NCI-H345 treated with DMSO at 0.1 percent for 48 hours (cell line): Measurements from ENCODE around the gene RPS27L.

Experiments used
- DNase-seq: peaks from one replicate; lab custom pipeline; 2025; ENCODE audit not compliant: unreplicated experiment; lab: John Stamatoyannopoulos, UW

The RPS27L gene

DNA sequence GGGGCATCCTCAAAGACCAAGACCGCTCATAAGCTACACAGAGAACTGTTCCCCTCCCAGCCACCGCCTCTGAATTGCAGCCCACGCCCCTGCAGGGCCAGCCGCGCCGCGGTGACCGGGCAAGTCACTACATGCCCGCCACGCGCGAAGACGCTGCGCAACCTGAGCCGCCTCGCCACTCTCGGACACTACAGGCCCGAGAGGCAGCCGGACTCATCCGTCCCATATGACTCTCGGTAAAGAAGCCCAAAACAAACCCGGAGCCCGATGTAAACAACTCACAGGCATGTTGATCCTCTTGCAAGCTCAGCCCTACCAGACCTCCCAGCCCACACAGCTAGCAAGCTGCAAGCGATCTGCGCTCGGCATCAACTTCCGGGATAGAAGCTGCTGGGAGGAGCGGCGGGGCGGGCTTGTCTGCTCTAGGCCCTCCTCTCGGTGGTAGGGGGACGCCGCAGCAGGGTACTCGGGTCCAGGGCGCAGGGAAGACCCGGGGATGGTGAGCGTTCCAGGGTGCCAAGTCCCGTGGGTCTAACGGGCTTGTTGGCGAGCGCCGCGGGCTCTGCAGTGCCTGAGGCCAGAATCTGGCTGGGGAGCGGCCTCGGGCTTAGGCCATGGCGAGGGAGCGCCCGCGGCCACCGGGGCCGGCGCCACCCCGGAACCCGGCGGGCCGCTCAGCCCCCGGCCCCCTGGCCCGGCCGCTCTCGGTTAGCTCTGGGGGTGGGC is at the start of gene RPS27L:
Gene RPS27L (minus strand): TSS at position 360 of the 726 bp plus-strand sequence. CDS start 72 bp downstream, at position 288.
- DNase-seq: peak; percentile 58

DNA sequence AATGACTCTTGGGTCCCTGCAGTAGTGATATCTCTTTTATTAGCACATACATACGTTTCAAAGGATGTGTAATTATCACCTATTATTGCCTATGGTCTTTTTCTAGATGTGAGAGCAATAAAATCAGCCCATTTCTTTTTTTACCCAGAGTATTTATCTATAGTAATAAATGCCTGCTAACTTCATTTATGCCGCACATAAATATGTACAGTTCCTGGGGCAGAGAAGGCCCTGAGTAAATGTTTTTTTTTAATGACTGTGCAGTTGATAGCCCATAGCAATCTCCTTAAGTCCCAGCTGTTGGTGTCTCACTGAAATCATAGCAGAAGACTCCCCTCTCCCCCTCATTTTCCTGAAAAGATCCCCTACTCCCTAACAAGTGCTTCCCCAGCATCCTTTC is 48.8 kb upstream of the RPS27L start:
- DNase-seq: no peak

DNA sequence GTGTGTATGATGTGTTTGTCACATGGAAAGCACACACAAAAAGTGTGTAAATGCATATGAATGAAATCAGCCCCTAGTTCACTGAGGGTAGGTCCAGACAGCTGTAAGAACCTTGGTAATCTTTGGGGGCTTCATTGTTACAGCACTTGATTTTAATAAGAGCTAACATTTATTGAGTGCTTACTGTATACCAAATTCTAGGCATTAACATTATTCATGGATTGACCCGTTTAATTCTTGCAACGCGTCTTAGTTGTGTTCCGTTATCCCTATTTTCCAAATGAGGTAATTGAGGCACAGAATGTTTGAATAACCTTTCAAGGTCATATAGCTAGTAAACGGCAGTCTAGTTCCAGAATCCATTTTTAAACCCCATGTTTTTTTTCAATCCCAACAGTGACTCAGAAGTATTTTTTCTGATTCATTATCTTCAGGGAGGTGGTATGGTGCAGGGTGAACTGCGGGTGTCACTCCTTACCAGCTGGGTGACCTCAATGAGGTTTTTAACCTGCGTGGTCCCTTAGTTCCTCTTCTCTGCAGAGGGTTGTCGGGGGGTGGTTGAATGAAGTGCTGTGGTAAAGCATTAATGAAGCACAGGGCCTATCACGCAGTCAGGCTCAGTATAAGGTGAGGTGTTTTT is 46.3 kb upstream of the RPS27L start:
- no peak for DNase-seq

DNA sequence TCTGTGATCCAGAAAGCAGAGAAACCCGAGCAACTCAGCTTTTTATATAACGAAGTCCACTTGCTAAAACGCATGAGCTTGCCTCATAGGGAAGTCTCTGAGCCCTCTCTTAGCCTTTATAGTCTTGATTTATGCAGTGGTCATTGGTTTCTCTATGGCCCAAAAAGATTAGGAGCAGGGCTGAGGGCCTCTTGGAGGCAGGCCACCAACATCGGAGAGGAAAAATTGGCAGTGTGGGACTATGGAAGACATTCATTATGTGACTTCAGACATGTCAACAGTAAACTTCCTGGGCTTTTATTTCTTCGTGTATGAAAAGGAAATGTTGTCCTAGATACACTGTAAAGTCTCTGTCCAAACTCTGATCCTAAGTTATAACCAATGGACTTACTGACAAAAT is 45.6 kb upstream of the RPS27L start:
- no peak for DNase-seq

DNA sequence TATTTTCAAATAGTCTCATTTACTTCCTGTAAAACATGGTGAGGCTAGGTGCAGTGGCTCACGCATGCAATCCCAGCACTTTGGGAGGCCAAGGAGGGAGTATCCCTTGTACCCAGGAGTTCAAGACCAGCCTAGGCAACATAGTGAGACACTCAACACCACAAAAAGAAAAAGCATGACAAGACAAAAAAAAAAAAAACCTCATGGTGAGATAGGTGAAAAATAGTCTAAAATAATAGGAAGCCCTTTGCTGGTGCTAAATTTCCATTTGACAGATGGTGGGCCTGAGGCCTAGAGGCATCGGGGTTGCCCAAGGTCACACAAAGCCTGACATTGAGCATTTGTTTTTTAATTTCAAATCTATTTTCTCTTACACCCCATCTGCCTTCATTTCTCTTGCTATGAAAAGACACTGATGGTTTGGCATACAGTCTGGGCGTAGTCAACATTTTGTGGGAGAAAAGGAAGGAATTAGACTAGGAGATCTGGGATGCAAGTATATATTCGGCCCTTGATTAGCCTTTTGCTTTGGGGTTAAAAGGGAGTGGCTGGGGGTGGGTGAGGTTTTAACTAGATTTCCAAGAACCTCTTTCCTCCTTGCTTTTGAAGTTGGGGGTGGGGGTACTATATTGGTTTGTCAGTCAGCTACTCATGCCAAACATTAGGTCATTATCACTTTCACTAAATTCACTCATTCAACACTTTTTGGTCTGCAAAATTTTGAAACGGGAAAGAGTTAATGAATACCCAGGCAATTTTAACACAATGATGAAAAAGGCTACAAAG is 43.4 kb upstream of the RPS27L start:
- DNase-seq: no peak

DNA sequence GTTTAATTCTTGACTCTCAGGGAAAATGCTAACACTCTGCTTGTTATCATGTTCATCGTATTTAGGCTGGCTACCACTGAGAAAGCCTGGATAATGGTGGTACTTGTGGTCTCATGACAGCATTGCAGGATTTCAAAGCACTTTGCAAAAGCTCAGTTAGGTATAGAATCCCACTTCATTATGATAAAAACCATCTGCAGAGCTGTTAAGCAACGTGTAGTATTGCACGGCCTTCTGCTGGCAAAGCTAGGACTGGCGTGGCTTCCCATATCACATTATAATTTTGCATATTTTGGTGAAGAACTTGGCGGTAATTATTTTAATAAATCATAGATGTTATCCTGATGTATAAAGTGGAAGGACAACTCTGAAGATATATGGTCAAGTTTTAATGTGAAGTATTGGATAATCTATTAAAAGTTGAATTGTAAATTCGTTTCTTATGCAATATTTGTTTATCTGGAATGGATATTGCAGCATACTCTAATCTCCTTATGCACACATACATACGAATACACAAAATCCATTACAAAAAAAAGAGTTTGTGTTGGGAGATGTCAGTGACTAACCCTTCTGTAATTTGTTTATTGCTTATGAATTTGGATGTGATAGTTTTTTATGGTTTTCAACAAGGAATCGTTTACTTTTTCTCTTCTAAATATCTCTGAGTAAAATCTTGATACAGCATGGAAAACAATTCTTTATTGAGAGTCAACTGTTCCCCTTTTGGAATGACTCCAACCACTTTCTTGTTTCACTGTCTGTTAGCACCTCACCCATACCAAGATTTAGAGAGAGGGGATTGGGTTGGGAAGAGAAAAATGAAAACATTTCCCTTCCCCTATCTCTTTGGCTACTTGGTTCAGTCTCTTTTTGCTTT is 41.3 kb upstream of the RPS27L start:
- DNase-seq: no peak

DNA sequence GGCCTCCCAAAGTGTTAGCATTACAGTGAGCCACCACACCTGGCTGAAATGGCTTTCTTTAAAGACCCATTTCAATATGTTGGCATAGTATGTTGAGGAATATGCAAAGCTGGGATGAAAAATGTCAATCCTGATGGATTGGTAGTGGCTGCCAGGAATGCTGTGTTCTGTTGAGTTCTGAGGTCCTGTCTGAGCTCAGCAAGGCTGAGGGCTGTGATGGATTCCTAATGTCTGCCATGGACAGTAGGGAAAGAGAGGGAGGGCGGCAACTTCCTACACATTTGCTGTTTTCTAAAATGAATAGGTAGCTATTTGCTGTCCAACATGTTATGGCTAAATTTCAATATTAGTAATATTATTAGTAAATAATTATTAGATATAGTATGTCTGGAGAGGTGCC is 40.3 kb upstream of the RPS27L start:
- DNase-seq: no peak

DNA sequence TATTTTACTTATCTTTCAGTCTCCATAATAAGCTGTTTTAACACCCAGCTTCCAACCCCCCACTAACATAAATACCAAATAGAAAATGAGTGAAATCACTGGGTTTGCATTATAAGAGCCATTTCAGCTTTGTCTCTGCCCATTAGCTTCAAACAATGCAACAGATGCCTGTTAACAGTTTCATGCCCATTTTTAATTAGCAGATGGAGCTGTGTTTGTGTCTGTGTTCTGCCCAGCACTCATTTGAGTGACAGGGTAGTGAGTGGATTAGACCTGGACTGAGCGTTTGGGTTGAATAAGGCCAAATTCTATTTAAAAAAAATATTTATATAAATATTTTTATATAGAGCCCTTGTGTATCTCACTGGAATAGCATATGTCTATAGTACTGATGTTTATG is 39.6 kb upstream of the RPS27L start:
- no peak for DNase-seq

DNA sequence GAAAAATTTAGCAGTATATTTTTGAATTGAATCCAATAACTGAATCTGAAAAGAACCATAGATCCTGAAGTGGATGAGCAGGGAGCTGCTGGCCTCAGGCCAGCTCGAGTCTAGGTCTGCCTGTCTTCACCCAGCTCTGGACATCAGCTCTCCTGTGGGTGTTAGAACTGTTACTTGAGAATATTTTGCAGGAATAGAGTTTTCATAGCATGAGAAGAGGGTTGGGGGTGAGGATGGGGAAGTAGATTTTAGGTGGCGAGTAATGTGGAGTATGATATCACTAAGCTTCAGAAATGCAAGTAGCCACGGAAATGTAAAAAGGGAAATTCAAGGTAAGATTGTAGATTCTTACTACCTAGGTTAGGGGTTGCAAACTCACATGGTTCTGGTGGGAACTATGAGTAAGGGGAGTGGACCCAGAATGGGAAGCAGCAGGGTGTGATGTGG is 38.3 kb upstream of the RPS27L start:
- no peak for DNase-seq

DNA sequence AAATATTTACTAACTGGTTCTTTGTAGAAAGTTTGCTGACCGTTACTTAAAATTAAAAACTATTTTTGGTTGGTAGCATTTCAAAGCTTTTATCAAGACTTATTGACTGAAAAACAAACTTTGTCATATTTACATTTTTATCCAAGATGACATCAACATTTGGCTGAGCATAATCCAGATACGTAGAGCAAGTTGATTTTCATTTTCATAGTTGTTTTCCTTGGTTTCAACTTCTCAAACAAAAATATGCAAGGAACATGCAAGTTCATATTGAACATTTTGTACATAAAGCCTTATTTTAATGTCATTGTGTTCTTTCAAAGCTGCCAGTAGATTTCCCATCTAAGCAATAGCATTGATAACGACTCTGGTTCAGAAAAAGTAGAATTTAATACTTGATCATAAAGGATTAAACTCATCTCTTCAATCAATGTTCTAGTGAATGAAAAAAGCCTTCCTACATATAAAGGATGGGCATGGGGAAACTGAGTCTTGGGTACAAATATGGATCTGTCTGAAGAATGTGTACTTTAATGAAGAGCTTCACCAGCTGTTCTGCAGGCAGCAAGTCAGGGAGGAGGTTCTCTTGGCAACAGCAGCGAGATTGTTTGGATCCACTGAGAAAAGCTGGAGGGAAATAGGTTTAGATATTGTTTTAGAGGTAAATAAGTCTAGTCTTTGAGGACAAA is 37.7 kb upstream of the RPS27L start:
- no peak for DNase-seq

DNA sequence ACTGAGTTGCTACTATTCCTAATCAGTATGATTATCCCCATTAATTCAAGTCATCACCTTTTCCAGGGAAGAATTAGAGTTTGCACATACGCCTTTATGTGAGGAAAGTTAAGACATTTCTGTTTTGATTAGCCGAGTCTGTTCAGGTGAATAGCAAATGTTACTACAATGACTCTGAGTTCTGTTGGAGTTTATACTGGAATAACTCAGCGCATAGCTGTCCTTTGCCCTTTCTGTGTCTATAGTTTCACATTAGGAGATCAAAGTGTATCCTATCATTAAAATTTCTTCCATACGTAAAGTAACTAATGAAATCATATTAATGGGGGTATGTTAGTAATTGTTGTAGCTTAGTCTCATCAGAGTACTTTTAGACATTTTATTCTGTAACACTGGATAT is 37.0 kb upstream of the RPS27L start:
- no peak for DNase-seq

DNA sequence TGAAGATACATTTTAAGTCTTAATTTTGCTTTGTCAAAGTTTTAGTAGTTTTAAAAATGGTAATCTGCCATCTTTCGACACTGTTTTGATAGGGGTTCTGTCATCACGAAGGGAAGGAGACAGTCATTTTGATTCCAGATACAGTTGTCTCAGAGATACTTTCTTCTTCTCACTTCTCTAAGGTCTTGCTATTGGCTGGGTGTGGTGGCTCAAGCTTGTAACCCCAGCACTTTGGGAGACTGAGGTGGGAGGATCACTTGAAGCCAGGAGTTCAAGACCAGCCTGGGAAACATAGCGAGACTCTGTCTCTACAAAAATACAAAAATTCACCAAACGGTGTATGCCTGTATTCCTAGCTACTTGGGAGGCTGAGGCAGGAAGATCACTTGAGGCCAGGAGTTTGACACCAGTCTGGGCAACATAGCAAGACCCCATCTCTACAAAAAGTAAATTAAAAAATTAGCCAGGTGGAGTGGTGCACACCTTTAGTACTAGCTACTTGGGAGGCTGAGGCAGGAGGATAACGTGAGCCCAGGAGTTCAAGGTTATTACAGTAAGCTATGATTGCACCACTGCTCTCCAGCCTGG is 35.4 kb upstream of the RPS27L start:
- no peak for DNase-seq

DNA sequence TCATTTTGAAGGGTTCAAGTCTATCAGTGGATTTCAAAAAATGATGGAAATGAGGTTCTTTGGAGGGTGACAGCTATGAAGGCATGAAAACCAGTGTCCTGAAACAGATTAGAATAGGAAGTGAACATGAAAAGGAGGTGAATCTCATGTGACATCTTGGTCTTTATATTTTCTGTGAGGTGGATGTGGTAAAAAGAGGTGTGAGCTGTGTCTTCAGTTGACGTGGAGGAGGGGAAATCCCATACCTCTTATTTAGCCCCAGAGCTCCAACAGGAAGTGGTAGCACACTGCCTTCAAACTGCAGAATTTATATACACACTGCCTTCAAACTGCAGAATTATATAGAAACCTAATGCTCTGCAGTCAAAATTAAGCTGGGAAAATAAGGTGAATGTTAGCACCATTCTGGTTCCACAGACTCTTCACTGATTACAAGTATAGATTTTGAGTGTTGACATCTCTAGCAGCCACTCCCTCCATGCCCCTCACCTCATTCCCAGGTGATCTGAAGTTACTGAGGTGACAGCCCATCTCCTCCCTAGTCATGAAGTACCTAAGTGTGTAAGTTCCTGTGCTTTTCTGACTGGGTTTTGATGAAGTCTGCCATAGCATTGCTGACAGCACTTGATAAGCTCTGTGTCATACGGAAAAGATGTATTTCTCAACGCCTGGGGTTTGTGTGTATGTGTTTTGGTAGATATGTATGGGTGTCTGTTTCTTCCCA is 34.8 kb upstream of the RPS27L start:
- no peak for DNase-seq

DNA sequence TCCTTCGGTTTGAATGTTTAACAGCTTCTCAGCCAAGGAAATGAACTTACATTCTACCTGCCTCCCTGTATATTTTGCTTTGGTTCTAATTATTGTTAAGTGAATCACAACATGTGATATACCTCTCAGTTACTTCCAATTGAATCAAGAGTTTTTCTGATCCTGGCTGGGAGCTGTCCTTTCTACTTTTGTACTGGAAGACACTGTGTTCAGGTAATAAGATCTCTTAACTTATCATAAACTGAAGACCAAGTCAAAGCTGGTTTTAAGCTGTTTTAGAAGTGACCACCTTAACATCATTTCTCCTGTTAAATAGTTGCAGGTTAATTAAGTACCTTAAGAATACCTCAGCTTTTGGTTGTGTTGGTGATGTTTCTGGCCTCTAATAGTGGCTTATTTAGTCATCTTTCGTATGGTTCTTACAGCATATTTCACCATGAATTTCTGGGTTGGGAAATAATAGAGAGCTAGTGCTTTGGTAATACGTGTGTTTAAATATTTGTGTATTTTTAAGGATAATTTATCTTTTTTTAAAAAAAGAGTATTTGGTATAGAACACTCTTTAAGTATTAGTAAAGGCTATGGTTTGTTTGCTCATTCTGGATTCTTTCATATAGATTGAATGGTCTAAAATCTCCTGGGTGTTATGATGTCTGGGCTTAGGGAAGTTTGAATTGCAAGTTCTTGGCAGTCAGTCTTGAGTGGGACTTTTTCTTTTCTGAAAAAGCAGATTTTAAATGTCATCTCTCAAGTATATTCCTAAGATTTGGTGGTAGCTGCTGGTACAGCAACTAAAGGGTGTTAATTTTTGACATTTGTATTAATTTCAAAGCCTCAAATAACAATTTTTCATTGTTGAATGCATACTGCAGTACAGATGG is 33.7 kb upstream of the RPS27L start:
- DNase-seq: no peak

DNA sequence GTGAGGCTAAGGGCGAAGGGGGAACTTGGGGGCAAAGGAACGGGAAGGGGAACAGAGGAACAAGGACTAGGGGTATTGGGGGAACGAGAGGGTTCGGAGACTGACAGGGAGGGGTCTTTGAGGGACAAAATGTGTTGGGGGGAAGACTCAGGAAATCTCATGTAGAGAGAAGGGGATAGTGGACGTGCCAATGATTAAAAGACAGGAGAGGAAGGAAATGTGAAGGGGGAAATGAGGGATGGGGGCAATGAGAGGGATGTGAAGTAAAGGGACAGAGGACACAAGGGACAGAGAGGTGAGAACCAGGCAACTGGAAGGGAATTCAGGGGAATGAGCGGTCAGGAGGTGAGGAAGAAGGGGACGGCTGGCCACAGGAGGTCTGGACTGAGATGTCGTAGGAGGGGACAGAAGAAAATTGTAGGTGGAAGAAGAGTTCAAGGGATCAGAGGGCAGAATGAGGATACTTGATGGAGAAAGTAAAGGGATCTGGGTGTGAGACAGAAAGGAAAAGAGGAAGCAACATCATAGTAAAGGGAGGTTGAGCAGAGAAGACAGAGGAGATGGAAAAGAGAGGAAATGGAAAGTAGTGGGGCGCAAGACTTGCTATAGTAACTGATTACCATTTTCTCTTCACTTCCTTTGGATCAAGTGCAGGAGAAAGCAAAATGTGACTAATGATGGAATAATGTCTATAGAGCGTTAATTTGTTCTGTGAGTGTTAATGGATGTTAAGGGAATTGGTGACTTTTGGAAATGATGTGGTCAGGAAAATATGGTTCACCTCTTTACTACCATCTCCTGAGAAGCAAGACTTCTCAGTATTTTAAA is 32.9 kb upstream of the RPS27L start:
- no peak for DNase-seq

DNA sequence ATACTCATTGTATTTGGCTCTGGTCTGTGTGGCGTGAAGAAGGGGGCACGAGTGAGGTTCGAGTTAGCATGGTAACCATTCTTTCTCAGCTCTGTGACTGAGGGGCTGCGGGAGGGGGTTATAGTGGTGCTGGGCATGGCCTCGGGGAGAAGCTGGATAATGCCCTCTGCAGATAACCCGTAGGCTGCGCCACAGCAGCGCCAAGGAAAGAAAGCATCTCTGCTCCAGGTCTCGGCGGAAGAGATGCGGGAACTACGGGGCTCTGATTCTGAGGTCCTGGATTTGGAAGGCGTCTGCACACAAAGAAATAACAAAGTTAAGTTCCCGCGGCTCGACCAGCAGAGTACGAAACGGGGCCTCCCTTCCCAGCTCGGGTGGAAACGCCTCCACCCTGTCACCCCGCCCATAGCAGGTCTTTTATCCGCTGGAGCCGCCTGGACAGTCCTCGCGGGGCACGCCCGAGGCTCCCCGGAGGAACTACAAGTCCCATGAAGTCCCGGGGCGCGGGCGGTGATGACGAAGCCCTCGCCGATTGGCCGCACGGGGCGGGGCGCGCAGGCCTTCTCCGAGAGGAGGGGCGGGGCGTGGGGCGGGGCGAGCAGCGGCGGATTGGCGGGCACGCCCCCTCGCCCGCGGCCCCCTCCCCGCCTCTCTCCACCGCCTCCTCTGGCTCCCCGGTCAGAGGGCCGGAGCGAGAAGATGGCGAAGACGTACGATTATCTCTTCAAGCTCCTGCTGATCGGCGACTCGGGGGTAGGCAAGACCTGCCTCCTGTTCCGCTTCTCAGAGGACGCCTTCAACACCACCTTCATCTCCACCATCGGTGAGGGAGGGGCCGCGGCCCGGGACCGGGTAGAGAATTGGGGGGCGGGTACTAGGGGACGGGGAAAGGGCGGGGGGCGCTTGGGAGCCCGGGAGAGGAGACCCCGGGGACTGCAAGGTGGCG is 31.9 kb upstream of the RPS27L start, which contains the start of gene RAB8B:
Gene RAB8B (plus strand): TSS at position 681 of the 946 bp plus-strand sequence. CDS start 19 bp downstream, at position 700.
- DNase-seq: peak; percentile 75
